Prostate gland (tissue), 2 donors: Measurements from ENCODE around the gene FUCA2. TPM values are rescaled to one million over a fixed set of nuclear protein-coding genes. Genes with fewer than 3 reads are reported as not detected.
"Not testable (repeated sequence)": the region's sequence is repeated elsewhere in the genome, so short reads cannot be mapped to it uniquely, and the experiment has no call there.

Experiments
- DNase-seq: peaks from one replicate; pipeline ENCODE4 v3.0.0-alpha.2; 2019; ENCODE audit warnings: low spot score
- H3K27ac ChIP-seq, 2 donors: fragments of 200-600 bp; sonication (generic); 2 replicates each; pipeline ENCODE4 v1.5.1; 2017 to 2019
- H3K27me3 ChIP-seq: fragments of 200-600 bp; sonication (generic); replicated peaks from 2 replicates; pipeline ENCODE4 v1.5.1; 2019; ENCODE audit not compliant: insufficient read depth
- H3K36me3 ChIP-seq, 2 donors: fragments of 200-600 bp; sonication (generic); 1 replicate in 1 of 2; 2 replicates in 1 of 2; pipeline versions ENCODE4 v1.5.1 to v1.8.1; 2017 to 2019
- H3K4me1 ChIP-seq: fragments of 200-600 bp; sonication (generic); replicated peaks from 2 replicates; pipeline ENCODE4 v1.5.1; 2019
- H3K4me3 ChIP-seq, 2 donors: fragments of 200-600 bp; sonication (generic); 2 replicates each; pipeline ENCODE4 v1.5.1; 2017 to 2019
- H3K9me3 ChIP-seq: fragments of 200-600 bp; sonication (generic); 2 replicates; pipeline ENCODE4 v1.5.1; 2017
- POLR2A ChIP-seq: fragments of 450-650 bp; IDR thresholded peaks from one replicate; pipeline ENCODE4 v1.6.1; 2016; ENCODE audit warnings: antibody characterized with exemption, mild to moderate bottlenecking
- POLR2AphosphoS5 ChIP-seq: sonication (generic); formaldehyde crosslinking; IDR thresholded peaks from one replicate; pipeline ENCODE4 v1.6.1; 2017; ENCODE audit warnings: antibody characterized with exemption
- WGBS: methylation state at CpG from one replicate; pipeline ENCODE4 v1.1.5; 2018; 5-methylcytosine and 5-hydroxymethylcytosine counted together
- intact Hi-C: fragments of 100-400 bp; cut with DNase I; formaldehyde crosslinking; loops from one replicate; pipeline ENCODE4 v1.14.2; 2022
- small RNA-seq, 2 donors: library from RNA; depleted of rRNA; stranded (forward); fragments of <200 nt; gene quantifications; one replicate each; pipeline ENCODE3, GENCODE V24; 2016
- total RNA-seq, 2 donors: library from RNA; depleted of rRNA; stranded (reverse); fragments of >200 nt; gene quantifications; one replicate each; pipeline ENCODE4 v1.1.0, GENCODE V29; 2016
- TF ChIP-seq, protein P1 (sequence below), 4 experiments: fragments of 200-600 bp in 2 of 4; fragments of 450-650 bp in 2 of 4; sonication (generic) in 2 of 4; IDR thresholded peaks; 1 replicate in 3 of 4; 2 replicates in 1 of 4; pipeline ENCODE4 v1.5.1; 2016 to 2019; ENCODE audit warnings: antibody characterized with exemption in 4 of 4, mild to moderate bottlenecking in 2 of 4, moderate library complexity in 2 of 4

FUCA2 gene
- total RNA-seq, 2 donors from 2014 or later, result 32.5 to 32.7 TPM

DNA sequence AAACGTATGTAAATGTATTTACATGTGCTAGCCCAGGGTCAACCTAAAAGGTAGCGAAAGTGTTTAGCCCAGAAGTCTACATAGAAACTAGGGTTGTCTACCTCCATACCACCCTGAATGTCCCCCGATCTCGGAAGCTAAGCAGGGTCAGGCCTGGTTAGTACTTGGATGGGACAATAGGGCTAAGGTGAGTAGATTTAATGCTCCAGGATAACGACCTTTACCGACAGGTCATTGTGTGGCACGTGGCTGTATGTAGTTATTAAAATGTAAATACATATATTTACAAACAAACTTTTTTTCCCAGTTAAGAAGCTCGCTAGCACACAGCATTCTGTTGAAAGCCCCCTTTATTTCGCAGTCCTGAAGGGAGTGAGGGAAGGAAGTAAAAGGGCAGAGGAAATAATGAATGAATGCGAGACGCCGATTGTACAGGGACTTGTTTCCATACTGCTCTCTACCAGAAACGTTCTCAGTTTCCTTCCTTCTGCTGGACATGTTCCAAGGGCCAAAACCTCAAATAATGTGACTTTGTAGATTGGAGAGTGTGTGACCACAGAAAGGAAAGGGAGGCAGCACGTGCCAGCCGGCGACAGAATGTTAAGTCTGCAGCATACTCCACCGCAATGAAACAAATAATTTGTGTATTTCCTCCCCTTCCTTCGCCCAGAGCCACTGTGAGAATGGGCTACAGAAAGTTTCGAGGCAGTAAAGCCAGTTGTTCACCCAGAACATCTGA is 61.6 kb downstream of the FUCA2 start:
- H3K27me3 ChIP-seq, result no peaks in the 10 kb centered on the region
- H3K9me3 ChIP-seq, result no peaks in the 10 kb centered on the region
- peaks cover 3% of the 10 kb centered on the region for H3K4me1 ChIP-seq
- TF ChIP-seq, protein P1, sequence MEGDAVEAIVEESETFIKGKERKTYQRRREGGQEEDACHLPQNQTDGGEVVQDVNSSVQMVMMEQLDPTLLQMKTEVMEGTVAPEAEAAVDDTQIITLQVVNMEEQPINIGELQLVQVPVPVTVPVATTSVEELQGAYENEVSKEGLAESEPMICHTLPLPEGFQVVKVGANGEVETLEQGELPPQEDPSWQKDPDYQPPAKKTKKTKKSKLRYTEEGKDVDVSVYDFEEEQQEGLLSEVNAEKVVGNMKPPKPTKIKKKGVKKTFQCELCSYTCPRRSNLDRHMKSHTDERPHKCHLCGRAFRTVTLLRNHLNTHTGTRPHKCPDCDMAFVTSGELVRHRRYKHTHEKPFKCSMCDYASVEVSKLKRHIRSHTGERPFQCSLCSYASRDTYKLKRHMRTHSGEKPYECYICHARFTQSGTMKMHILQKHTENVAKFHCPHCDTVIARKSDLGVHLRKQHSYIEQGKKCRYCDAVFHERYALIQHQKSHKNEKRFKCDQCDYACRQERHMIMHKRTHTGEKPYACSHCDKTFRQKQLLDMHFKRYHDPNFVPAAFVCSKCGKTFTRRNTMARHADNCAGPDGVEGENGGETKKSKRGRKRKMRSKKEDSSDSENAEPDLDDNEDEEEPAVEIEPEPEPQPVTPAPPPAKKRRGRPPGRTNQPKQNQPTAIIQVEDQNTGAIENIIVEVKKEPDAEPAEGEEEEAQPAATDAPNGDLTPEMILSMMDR (IDR thresholded peaks at IDR 0.05), result no peak
- TF ChIP-seq POLR2AphosphoS5 (no peak), POLR2A (no peak)
- H3K36me3 ChIP-seq, result no peaks in the 10 kb centered on the region
- 6% methylated on average over 19 of the region's 19 CpGs for WGBS
- peak overlapping the region; percentile 48 to 69 for H3K4me3 ChIP-seq
- H3K27ac ChIP-seq, result peak overlapping the region; percentile 63 to 76
- intact Hi-C loops, result no loop called here
- DNase-seq, result peak; percentile 17

DNA sequence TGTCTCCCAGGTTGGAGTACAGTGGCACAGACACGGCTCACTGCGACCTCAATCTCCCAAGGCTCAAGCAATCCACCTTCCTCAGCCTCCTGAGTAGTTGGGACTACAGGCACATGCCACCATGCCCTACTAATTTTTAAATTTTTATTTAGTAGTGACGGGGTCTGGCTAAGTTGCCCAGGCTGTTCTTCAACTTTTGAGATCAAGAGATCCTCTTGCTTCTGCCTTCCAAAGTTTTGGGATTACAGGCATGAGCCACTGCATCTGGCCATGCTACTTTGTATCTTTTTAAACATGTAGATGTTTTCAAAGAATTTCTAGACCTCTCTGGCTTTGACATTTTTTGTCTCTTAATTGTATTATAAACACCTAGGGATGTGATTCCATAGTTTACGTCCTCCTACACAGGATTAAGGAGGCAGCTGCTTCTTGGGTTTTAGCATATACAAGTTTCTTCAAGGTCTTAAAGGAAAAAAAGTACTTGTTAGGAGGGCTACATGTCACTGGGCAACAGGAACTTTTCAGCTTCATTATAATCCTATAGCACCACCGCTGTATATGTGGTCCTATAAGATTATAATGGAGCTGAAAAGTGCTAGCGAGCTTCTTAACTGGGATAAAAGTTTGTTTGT is 62.3 kb downstream of the FUCA2 start:
- Histone ChIP-seq H3K9me3 (no peaks in the 10 kb centered on the region), H3K4me1 (peaks cover 3% of the 10 kb centered on the region), H3K27me3 (no peaks in the 10 kb centered on the region), H3K36me3 (no peaks in the 10 kb centered on the region), H3K4me3 (peak overlapping the region in 1 of 2 donors; percentile 69), H3K27ac (no peak overlapping the region)
- DNase-seq, result no peak
- no peak for TF ChIP-seq POLR2AphosphoS5
- TF ChIP-seq, protein P1 (IDR thresholded peaks at IDR 0.05), result no peak
- TF ChIP-seq POLR2A, result no peak
- intact Hi-C loops, result no loop called here
- 75% methylated on average over 6 of the region's 6 CpGs for WGBS

DNA sequence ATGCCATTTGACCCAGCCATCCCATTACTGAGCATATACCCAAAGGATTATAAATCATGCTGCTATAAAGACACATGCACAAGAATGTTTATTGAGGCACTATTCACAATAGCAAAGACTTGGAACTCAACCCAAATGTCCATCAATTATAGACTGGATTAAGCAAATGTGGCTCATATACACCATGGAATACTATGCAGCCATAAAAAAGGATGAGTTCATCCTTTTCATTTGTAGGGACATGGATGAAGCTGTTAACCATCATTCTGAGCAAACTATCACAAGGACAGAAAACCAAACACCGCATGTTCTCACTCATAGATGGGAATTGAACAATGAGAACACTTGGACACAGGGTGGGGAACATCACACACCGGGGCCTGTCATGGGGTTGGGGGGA is 63.7 kb downstream of the FUCA2 start:
- H3K27me3 ChIP-seq, H3K9me3 ChIP-seq, H3K4me1 ChIP-seq, H3K27ac ChIP-seq, DNase-seq, H3K4me3 ChIP-seq, H3K36me3 ChIP-seq, intact Hi-C loops: not testable (repeated sequence)
- 98% methylated on average over 2 of the region's 2 CpGs for WGBS

Small RNAs within 50 kb of the gene (small RNA-seq; reads per million reads assigned to genes)
- gene RNA5SP221, result 0 to 0.10 reads per million in 2 donors

Other genes with a start within 250 kb of the FUCA2 start
- gene ADAT2, start 61.0 kb downstream of the FUCA2 start, total RNA-seq, result 1 to 10 TPM; 3.2 to 4.2 TPM
- gene PEX3, start 60.9 kb downstream of the FUCA2 start, total RNA-seq, result 10 to 100 TPM; 16.0 to 23.7 TPM
- gene PHACTR2, start 166.2 kb upstream of the FUCA2 start, total RNA-seq, result 100 to 1,000 TPM in 1 of 2 donors, 10 to 100 TPM in 1; 41.4 to 108 TPM